Measurements from ENCODE around the gene RNF13.

GRCh38 chr3:149998946-149999345, 185.9 kb downstream of the RNF13 start:
- TF ChIP-seq CTCF (conservative IDR thresholded peaks at IDR 0.05 in 1 of 2, IDR thresholded peaks at IDR 0.05 in 1 of 2; ENCODE audit: extremely low read depth in 1 of 2, insufficient read depth in 1 of 2, low read depth in 1 of 2, low read length in 2 of 2) (no peak), EZH2 (IDR thresholded peaks at IDR 0.05; ENCODE audit: borderline replicate concordance, low read length) (no peak)

All from mammary epithelial cell (primary cell).